HG03025 (cell line): ENCODE data around the gene VTI1A.
"Not testable (repeated sequence)": the region's sequence is repeated elsewhere in the genome, so short reads cannot be mapped to it uniquely, and the experiment has no call there.

ENCODE experiments used
- ATAC-seq: cut with Tn5 transposase; IDR thresholded peaks from one replicate; pipeline ENCODE4 v1.9.1; 2021; ENCODE audit warnings: mild to moderate bottlenecking, moderate library complexity; ENCODE audit not compliant: unreplicated experiment, low FRiP score

The VTI1A gene

DNA sequence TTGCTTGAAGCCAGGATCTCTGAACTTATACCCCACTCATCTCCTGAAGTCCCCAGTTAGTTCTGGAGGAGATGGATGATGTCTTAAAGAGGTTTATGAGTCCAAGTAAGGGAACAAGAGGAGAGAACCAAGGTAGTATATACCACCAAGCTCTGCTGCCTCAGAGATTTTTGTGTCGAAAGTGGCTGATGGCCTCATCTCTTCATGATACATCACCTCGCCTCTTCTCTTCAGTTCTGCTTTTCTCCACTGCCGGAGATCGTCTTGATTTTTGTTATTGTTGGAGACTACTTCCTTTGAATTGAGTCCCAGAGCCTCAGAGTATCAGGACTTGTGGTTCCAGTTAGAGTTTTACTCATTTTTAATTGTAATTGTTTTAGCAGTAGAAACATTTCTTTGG lies 1.9 kb downstream of the VTI1A start:
- no peak for ATAC-seq

DNA sequence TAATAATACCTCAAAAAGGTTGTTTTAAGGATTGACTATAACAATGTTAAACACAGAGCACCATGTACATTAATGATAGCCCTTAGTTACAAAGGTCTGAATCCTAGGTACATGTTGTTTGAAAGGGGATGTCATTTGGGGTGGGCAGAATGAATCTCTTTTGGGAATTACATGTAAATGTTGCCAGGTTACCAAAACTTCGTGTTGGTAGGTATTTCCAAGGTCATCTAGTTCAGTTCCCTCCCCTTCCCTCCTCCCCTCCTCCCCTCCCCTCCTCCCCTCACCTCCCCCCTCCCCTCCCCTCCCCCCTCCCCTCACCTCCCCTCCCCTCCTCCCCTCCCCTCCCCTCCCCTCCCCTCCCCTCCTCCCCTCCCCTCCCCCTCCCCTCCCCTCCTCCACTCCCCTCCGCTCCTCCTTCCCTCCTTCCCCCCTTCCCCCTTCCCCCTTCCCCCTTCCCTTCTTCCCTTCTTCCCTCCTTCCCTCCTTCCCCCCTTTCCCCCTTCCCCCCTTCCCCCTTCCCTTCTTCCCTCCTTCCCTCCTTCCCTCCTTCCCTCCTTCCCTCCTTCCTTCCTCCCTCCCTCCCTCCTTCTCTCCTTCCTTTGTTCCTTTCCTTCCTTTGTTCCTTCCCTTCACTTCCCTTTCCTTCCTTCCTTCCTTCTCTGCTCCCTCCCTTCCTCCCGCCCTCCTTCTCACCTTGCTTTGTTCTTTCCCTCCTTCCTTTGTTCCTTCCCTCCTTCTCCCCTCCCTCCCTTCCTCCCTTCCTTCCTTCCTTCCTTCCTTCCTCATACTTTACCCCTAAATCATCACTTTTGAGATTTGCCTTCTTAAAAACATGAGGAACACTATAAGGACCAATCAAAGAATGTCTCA lies 8.1 kb downstream of the VTI1A start:
- no peak for ATAC-seq

DNA sequence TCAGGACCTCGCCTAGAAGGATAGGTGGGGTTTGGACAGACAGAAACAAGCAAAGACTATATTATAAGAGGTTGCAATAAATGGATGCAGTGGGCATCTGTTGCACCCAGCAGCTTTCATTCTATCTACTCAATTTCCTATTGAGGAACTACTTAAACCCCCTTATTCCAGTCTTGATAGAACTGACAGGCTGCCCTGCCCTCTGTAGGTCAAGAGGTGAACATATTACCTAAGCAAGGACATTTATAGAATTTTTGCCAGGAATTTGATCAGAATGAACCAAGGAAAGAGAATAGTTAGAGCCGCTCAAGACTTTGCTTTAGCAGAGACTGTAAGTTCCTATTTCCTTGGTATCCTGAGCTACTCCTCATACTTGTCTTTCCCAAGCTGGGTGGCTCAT lies 9.5 kb downstream of the VTI1A start:
- no peak for ATAC-seq

DNA sequence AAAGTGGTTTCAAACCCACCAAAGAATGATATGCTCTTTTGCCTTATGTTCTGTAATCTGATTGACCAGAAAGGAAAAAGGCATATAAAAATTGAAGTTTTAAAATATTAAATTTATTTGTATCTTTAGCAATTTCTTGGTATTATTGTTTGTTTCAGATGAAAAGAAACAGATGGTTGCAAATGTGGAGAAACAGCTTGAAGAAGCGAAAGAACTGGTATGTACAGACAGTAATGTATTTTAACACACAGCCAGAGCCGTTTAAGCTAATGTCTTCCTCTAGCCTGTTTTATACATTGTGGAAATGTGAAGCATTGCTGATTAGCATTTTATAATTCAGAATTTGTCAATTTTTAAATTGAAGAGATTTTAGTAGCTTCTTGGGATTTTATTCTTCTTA lies 13.4 kb downstream of the VTI1A start:
- no peak for ATAC-seq

DNA sequence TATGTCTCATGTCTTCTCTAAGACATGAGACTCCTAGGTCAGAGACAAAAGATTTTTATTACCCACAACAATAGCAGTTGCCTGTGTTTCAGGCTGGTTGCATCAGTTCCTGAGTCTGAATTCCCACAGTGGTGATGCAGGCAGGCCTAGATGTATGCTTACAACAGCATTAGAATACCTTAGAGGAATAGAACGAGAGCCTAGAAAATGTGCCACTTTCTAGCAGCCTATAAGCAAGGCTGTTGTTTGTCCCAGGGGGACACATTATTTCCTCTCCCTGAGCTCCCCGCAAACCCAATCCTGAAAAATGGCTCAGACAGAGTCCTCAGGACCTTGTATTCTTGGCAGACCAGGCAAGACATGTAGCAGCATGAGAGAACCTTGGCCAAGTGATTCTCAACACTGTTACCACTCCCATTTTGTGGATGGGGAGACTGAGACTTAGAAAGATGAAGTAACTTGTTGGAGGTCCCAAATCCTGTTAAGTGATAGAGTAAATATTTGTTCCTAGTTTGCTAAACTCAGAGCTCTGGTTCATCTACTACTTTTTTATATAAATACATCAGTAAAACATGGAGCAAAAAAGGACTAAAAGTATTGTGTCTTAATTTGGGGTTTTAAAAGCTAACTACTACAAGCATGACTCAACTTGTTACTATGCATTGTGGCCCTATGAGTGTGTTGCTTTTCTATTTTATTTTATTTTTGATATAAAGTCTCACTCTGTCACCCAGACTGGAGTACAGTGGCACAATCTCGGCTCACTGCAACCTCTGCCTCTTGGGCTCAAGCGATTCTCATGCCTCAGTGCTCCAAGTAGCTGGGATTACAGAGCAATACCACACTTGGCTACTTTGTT lies 14.2 kb downstream of the VTI1A start:
- no peak for ATAC-seq

DNA sequence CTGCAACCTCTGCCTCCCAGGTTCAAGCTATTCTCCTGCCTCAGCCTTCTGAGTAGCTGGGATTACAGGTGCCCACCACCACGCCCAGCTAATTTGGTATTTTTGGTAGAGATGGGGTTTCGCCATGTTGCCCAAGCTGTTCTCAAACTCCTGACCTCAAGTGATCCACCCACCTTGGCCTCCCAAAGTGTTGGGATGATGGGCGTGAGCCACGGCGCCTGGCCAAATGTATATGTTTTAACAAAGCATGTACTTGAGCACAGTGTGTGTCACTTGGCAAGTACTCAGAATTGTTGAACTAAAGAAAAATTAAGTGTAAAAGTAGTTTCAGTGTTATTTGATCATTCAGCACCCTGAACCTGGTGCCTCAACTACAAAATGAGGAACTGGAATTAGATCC lies 17.1 kb downstream of the VTI1A start:
- ATAC-seq = not testable (repeated sequence)

DNA sequence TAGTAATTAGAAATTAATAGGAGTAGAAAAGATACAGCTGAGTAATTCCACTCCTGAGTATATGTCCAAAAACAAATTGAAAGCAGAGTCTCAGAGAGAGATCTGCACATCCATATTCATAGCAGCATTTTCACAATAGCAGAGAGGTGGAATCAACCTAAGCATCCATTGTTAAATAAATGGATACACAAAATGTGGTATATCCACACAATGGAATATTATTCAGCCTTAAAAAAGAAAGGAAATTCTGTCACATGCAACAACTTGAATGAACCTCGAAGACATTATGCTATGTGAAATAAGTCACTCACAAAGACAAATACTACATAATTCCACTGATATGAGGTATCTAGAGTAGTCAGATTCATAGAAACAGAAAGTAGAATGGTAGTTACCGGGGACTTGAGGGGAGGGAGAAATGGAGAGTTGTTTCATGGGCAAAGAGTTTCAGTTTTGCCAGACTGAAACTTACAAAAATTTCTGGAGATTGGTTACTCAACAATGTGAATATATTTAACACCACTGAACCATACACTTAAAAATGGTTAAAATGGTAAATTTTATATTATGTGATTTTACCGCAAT lies 18.4 kb downstream of the VTI1A start:
- no peak for ATAC-seq

DNA sequence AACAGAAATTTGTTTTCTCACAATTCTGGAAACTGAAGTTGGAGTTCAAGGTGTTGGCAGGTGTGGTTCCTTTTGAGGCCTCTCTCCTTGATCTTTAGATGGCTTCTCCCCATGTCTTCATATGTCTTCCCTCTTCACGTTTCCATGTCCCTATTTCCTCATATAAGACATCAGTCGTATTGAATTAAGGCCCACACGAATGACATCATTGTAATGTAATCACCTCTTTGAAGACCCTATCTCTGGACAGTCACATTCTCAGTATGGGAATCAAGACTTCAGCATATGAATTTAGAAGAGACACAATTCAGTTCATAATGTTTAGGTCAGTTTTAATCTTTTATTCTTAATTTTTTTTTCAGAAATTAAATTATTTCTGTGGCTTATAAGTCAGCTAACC lies 19.8 kb downstream of the VTI1A start:
- no peak for ATAC-seq

DNA sequence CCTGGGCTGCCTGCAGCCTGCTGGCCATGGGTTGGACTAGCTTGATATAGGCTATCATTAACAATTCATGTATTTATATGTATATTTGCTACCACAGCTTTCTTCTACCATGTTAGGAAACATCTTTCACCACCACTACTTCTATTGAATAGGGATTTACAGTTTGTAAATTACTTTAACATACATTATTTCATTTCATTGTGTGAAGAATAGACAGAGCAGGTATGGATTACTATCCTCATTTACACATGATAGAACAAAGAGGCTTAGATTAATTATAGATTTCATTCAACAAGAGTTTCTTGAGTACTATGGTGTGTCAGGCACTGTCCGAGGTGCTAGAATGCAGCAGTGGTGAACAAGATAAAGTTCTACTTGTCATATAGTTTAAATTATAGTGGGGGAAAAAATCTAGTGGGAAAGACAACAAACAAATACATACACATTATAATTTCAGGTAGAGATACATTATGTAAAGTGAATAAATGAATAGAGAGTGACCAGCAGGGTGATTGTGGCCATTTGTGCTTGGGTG lies 20.6 kb downstream of the VTI1A start:
- no peak for ATAC-seq

DNA sequence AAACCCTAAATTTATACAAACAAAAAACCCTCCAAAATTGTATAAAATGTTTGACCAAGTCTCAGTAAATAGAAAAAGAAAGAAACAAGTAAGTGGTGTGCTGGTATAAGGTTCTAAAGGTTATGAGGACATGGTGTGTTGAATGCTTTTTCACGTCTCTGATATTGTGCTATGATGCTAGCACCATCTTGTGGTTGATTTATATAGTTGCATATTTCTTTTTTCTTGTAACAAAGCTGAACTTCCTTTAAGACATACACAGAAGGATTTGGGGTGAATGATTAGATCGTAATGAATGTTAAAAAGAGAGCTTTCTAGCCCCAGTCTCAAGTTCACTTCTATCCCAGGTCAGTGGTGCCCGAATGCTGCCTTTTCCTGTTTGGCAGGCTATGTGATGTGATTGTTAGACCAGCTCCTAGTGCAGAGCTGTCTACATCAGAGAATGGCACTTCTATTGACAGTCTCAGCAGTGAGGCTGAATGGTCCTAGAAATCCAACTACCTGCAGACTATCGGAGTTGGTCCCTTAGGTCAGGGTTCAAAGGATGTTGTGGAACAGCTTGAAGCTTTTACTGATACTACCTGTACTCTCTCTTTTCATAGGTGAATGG lies 25.0 kb downstream of the VTI1A start:
- ATAC-seq = no peak

DNA sequence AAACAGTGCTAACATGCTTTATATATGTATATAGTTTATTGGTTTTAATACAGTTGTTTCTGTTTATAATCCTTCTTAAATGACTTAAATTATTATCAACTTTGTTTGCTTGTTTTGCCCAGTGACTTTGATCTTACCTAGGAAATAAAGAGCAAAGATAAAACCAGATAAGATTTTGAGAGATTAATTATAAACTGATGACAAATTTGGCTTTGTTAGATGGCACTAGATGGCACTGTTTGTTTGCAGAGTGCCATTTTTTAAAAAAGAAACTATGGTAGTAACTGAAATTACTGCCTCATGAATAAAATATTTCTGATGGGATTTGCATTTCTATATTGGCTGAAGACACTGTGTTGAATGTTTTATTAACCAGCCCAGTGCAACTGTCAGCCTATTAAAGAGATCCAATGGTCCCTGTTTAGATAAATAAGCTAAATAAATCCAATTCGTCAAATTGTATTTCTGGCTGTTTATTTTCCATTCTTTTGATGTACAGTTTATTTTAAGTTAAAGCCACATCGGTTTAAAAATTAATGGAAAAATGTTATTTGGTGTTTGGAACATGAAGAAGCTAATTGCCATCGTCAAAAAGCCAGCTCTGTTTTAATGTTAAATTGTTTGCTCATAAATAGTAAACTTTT lies 28.7 kb downstream of the VTI1A start:
- ATAC-seq = no peak

DNA sequence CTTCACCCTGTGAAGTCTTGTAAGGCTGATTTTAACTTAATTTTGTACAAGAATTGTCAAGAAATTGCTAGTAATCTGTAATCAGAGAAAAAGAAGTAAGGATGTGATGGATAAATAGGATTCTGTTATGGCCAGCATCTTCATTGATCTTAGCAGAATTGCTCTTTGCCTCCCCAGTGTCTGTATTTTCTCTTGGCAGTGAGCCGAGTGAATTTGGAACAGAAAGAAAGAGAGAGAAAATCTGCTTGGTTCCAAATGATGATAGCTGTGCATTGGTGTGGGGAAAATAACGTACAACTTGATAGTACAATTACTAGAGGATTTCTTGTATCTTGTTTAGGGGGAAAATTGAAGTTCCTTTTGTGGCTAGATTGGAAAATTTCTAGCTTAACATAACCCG lies 34.6 kb downstream of the VTI1A start:
- ATAC-seq = no peak

DNA sequence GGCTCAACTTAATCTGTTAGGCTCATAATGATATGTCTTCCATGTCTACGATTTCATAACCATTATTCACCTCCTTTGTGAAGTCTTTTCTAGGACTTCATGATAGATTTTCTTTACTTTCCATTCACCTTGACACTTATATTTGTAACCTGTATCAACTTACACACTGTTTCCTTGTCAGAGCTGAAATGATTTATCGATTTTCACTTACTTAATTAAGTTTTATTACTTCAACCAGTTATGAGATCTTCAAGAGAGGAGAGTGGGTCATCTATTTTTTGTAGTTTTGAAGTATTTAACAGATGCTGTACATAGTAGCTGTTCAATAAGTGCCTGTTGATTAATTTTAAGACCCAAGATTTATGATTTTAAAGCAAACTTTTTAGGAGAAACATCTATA lies 37.4 kb downstream of the VTI1A start:
- no peak for ATAC-seq

DNA sequence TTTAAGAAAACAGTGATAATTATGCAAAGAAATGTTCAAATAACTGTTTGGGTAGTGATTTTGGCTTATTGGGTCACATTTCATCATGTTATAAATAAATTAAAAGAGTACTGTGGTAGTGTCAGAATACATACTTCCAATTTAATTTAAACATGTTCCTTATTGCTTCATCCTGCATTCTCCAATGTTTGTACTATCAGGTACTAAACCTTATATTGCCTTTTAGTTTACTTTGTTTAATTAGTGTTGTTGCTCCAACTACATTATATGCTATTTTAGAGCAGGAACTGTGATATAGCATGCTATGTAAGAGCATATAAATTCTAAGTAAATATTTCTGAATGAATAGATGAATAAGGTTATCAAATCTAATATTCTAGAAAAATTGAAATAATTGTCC lies 40.9 kb downstream of the VTI1A start:
- ATAC-seq = no peak

DNA sequence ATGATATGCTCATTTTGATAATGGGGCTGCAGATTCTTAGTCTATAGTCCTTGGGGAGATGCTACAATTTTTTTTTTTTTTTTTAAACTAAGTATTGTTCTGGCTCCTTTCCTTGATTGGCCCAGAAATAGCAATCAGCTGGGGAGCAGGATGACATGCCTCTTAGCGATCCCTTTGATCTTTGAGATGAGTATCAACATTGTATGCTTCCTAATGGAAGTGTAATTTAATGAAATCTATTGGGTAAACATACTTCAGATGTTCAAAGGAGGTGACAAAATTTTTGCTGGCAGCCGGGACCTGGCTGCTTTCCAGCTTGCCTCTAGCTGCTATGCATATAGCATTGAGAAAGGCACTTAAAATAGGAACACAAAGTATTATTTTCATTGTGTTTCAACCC lies 43.5 kb downstream of the VTI1A start:
- ATAC-seq = no peak

DNA sequence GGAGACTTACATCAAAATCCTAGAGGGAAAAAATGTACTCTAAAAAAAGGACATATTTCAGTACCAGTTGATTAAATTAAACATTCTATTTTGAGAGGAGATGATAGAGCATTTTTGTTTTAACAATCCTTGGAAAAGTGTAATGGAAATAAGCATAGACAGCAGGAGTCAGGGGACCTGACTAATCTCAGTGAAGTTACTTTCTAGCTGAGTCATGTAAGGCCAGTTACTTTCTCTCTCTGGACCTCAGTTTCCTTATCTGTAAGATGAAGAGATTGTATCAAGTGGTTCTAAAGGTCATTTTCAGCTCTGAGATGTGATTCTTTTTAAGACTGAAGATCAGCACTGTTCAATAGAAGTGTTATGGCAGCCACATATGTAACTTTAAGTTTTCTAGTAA lies 44.1 kb downstream of the VTI1A start:
- ATAC-seq = no peak

DNA sequence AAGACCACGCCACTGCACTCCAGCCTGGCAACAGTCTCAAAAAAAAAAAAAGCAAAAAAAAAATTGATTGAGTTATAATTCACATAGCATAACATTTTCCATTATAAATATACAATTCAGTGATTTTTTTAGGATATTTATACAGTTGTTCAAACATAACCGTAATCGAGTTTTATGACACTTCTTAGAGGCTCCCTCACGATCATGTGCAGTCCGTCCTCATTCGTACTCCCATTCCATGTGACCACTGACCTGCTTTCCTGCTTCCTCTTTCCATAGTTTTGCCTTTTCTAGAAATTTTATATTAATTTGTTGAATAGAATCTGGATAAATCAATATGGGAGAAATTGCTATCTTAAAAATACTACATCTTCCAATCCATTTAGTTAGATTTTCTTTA lies 45.7 kb downstream of the VTI1A start:
- no peak for ATAC-seq

DNA sequence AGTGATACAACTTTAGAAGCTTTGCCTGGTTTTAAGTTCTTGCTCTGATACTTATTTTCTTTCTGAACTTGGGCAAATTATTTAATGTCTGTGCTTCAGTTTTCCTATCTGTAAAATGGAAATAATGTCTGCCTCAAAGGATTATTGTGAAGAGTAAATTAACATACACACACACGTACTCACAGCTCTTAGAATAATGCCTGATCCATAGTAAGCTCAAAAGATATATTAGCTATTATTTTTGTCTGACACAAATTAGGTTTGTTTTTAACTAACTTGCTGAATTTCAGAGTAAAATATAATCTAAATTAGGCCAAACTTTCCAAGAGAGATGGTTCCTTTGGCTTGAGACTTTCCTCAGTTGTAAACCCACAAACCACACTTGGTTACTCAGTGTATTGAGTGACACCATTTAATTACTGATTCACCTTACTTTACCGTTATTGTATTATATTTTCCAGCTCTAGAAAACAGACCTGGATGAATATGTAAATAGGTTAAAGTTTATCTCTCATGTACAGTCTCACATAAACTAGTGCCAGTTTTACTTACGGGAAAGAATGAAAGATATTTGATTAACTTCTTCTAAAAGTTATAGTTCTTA lies 50.4 kb downstream of the VTI1A start:
- ATAC-seq = no peak

DNA sequence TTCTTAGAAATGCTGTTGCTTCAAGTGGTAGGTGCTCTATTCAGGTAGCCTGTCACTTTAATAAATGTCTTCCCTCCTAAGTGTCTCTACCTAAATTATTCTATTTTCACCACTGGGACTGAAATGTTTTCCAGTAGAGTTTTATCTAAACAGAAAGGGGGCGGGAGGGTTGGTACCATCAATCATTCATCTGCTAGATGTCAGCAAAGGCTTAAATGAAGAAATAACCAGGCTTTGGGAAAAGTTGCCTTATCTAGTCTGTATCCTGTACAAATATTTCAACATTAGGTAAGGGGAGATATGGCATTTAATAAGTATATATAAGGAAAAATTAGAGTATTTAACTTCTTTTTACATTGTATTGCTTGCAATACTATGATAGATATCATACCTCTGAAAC lies 51.8 kb downstream of the VTI1A start:
- no peak for ATAC-seq

DNA sequence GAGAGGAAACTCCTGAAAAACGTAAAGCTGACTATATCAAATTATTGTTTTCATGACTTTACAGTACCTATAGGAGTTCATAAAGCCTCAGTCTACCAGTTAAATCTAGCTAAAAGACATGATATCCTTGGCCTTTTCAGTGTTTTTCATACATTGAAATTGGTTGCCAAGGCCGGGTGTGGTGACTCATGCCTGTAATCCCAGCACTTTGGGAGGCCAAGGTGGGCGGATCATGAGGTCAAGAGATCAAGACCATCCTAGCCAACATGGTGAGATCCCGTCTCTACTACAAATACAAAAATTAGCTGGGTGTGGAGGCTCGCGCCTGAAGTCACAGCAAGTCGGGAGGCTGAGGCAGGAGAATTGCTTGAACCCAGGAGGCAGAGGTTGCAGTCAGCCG lies 53.0 kb downstream of the VTI1A start:
- not testable (repeated sequence) for ATAC-seq
